Fibroblast of mammary gland (primary cell): ENCODE results near the gene PLXNA4.
"Not testable (repeated sequence)": the region's sequence is repeated elsewhere in the genome, so short reads cannot be mapped to it uniquely, and the experiment has no call there.

Source experiments
- DNase-seq: peaks from one replicate; pipeline ENCODE4 v3.0.0-alpha.2; 2010; ENCODE audit warnings: low read depth
- H3K4me3 ChIP-seq: 2 replicates; pipeline ENCODE4 v1.5.1; 2011; ENCODE audit warnings: low read depth, mild to moderate bottlenecking, low read length, moderate library complexity; ENCODE audit not compliant: control insufficient read depth
- TF ChIP-seq, protein P1 (sequence below): conservative IDR thresholded peaks from 2 replicates; pipeline ENCODE4 v1.5.1; 2011; ENCODE audit warnings: low read depth, low read length, inconsistent platforms; ENCODE audit not compliant: control insufficient read depth, insufficient read depth

Gene PLXNA4

DNA sequence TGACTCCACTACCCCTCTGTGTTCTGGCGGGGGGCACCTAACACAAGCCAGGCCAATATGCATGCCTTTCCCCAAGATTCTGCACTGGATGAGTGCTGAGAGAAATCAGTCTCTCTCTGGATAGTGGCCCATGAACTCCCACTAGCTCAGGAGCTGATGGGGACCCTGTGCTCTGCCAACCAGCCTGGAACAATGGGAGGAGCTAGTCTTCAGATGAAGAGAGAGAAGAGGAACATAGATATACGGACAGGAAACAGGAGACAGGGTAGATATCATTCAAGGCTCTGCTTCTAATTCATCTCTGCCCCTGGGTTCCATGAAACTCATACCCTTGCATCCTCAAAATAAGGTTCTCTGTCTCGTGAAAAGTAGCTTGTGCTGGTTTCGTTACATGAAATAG lies 27.9 kb upstream of the PLXNA4 start:
- no peak for DNase-seq
- H3K4me3 ChIP-seq, result no peak overlapping the region
- TF ChIP-seq, protein P1, sequence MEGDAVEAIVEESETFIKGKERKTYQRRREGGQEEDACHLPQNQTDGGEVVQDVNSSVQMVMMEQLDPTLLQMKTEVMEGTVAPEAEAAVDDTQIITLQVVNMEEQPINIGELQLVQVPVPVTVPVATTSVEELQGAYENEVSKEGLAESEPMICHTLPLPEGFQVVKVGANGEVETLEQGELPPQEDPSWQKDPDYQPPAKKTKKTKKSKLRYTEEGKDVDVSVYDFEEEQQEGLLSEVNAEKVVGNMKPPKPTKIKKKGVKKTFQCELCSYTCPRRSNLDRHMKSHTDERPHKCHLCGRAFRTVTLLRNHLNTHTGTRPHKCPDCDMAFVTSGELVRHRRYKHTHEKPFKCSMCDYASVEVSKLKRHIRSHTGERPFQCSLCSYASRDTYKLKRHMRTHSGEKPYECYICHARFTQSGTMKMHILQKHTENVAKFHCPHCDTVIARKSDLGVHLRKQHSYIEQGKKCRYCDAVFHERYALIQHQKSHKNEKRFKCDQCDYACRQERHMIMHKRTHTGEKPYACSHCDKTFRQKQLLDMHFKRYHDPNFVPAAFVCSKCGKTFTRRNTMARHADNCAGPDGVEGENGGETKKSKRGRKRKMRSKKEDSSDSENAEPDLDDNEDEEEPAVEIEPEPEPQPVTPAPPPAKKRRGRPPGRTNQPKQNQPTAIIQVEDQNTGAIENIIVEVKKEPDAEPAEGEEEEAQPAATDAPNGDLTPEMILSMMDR, result no peak

DNA sequence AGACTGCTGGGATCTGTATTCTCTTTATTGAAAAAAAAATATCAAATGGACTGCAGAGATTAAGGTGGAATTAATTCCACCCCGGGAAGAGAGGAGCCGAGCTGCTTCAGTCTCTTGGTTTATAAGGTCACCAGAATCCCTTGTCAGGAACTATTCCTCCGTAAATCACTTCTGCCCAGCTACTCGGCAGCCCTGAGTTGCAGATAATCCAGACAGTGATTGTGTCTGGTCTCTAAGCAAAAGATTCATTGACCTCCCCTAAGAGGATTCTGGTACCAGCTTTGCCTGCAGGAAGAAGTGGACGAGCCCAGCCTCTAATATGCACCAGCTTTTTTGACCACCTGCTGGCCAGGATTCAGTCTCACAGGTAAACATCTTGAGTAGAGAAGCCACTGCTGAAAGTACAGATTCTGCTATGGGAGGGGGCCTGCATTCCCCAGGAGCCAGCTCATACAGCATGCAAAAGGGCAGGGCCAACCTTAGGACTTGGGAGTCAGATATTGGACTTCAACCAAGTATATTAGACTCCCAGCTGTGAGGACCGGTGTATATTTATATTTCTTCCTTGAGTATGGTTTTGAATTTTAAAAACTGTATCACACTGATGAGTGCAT lies 27.1 kb upstream of the PLXNA4 start:
- DNase-seq, result no peak
- TF ChIP-seq, protein P1, result no peak
- H3K4me3 ChIP-seq, result no peak overlapping the region

DNA sequence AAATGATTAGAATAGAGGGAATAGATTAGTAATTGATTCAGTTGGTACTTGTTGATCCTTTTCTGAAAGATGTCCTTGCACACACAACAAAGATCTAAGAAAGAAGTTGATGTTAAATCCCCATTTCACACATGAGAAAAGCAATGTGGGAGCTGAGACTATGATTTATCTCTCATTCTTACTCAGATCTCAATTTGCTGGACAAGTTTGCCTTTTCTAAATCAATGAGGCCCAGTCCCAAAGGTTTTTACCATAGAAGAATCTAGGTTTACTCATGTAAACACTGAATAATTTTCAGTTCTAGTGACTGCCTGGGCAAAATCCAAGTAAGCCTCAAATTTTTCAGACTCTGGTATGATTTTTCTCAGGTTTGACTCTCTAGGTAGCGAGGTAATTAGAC lies 25.5 kb upstream of the PLXNA4 start:
- no peak overlapping the region for H3K4me3 ChIP-seq
- DNase-seq, result no peak
- TF ChIP-seq, protein P1, result no peak

DNA sequence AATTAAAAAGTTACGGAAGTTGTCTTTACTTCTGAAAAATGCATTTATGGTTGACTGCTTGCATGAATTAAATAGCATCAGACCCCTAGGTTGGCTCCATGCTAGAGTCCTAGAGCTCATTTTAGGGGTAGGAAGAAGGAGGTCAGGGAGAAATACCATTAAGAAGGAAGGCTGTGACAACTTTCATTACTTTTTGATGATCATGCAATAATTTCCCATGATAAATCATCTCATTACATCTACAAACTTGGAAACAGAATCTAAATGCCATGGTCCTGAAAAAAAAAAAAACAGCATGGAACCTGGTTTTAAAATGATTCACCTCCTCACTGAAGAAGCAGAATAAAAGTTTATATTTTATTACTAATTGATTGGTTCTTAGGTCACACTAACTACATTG lies 20.3 kb upstream of the PLXNA4 start:
- no peak overlapping the region for H3K4me3 ChIP-seq
- no peak for DNase-seq
- TF ChIP-seq, protein P1, result no peak

DNA sequence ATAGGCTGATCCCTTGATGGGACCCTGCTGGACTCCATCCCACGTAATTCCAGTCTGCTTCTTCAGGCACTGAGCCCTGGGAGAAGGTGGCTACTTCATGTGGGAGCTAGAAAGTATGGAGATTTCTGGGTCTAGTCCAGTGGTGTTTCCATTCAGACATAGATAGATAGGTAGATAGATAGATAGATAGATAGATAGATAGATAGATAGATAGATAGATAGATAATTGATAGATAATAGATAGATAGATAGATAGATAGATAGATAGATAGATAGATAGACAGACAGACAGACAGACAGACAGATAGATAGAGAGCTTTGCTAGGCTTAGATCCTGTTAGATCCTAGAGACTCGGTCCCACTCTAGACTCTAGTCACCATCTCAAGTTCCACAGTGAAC lies 18.5 kb upstream of the PLXNA4 start:
- not testable (repeated sequence) for DNase-seq, H3K4me3 ChIP-seq

DNA sequence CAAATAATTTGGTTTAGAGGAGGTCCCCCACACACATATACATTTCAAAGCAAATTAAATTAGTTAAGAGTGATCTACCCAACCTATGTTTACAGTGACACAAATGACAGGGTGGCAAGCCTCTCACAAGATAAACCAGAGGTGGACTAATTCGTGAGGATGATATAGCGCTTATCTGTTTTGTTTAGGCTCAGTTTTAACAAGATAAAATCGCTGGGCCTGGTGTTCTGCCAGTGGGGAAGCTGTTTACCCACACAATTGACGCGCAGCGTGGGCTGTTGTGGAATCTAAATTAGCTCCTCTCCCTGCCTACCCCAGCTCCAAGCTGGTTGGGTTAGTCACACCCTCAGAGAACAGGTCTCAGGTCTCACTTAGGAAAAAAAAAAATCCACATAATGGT lies 16.7 kb upstream of the PLXNA4 start:
- no peak for DNase-seq
- H3K4me3 ChIP-seq, result no peak overlapping the region
- TF ChIP-seq, protein P1, result no peak

DNA sequence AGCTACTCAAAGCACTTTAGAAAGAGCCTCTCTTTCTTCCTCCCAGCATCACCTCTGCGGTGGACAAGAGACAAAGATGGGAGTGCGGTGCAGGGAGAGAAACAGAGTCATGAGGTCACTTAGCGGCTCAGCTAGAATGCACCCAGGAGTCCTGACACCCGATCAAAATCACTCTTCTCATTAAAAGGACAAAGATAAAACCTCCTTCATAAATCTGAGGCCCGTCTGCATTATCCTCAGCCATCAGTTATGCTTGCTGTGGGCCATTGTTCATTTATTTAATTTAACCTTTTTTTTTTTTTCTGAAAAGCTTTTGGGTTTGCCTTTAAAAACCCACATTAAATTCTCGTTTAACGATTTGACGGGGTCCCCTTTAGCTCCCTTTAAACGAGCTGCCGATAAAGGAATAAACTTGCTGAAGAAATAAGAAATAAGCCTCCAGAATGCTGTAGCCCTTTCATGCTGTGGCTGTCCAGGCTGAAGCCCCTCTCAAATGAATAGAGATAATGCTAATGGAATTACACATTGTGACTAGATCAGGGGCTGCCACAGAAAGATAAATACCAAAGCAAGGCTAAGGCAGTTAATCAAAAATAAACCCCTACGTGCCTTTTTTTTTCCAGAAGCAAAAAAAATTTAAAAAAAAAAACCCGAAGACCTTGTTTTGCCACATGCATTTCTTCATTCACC lies 16.1 kb upstream of the PLXNA4 start:
- no peak for DNase-seq
- no peak overlapping the region for H3K4me3 ChIP-seq
- TF ChIP-seq, protein P1, result no peak
